Coronary artery (tissue), 2 donors: ENCODE measurements around the gene BRME1.

Source experiments
- DNase-seq: peaks from one replicate; pipeline ENCODE4 v3.0.0-alpha.2; 2017; ENCODE audit warnings: low spot score
- H3K27ac ChIP-seq, 2 donors: fragments of 200-600 bp; sonication (generic); one replicate each; pipeline ENCODE4 v1.5.1; 2016 to 2019
- H3K4me3 ChIP-seq: fragments of 200-600 bp; sonication (generic); 2 replicates; pipeline ENCODE4 v1.5.1; 2016; ENCODE audit warnings: mild to moderate bottlenecking, moderate library complexity
- TF ChIP-seq, protein P1 (sequence below): fragments of 200-600 bp; sonication (generic); IDR thresholded peaks from one replicate; pipeline ENCODE4 v1.5.1; 2019; ENCODE audit warnings: antibody characterized with exemption

BRME1 gene

DNA sequence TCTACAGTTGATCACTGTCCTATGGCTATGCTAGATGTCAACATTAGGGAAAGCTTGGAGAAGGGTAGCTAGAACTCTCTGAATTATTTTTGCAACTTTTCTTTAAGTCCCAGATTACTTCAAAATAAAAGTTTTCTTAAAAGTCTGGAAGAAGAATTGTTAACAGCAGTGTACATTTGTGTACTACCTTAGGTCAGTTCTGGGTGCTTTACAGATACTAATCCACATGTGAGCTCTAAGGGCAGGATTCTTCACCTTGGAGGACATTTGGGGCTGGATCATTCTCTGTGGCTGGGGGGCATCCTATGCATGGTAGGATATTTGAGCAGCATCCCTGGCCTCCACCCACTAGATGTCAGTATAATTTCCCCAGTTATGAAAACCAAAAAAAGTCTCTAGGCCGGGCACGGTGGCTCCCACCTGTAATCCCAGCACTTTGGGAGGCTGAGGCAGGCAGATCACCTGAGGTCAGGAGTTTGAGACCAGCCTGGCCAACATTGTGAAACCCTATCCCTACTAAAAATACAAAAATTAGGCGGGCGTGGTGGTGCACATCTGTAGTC is 2.8 kb downstream of the BRME1 start:
- DNase-seq: no peak
- TF ChIP-seq, protein P1, sequence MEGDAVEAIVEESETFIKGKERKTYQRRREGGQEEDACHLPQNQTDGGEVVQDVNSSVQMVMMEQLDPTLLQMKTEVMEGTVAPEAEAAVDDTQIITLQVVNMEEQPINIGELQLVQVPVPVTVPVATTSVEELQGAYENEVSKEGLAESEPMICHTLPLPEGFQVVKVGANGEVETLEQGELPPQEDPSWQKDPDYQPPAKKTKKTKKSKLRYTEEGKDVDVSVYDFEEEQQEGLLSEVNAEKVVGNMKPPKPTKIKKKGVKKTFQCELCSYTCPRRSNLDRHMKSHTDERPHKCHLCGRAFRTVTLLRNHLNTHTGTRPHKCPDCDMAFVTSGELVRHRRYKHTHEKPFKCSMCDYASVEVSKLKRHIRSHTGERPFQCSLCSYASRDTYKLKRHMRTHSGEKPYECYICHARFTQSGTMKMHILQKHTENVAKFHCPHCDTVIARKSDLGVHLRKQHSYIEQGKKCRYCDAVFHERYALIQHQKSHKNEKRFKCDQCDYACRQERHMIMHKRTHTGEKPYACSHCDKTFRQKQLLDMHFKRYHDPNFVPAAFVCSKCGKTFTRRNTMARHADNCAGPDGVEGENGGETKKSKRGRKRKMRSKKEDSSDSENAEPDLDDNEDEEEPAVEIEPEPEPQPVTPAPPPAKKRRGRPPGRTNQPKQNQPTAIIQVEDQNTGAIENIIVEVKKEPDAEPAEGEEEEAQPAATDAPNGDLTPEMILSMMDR: no peak
- Histone ChIP-seq H3K4me3 (no peak overlapping the region), H3K27ac (no peak overlapping the region)

DNA sequence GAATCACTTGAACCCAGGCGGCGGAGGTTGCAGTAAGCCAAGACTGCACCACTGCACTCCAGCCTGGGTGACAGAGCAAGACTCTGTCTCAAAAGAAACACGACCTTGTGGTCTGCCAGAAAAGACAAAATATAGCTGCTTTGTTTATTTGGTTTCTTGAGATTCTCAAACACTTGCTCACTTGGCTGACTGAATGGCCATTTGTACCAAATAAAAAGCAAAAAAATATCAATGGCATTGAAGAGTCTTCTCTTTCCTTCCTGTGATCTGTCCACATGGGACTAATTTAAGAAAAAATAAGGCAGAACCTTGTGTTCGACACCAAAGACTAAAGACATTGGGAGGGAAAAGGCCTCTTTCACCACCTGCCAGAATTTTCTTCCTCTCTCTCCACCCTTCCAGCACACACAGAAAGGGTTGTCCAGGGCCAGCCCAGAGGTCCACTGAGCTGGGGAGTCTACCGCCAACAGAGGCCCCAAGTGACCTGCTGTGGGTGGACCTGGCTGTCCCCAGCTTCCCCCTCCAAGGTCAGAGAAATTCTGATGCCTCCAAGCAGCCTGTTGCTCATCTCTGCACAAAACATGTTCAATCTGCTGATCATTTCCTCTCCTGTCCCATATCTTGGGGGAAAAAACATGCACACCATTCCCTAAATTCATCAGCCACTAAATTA is 5.9 kb downstream of the BRME1 start:
- DNase-seq: no peak
- TF ChIP-seq, protein P1: no peak

DNA sequence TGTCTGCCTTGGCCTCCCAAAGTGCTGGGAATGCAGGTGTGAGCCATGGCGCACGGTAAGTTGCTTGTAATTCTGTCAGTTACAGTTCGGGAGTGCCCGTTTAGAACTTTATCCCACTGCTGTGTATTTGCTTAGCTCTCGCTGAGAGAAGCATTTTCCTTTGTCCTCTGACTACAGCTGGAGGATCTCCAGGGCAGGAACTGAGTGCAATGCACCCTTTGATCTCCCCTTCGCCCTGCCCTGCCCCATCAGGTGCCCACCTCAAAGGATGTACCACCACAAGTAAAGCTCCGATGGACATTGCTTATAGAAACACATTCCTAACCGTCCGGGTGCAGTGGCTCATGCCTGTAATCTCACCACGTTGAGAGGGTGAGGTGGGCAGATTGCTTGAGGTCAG is 6.5 kb downstream of the BRME1 start:
- no peak overlapping the region for H3K27ac ChIP-seq
- no peak for DNase-seq
- TF ChIP-seq, protein P1: no peak
- H3K4me3 ChIP-seq: no peak overlapping the region

More for the DNA sequence above, 5.9 kb downstream of the BRME1 start:
- no peak overlapping the region for H3K27ac ChIP-seq
- H3K4me3 ChIP-seq: no peak overlapping the region

DNA sequence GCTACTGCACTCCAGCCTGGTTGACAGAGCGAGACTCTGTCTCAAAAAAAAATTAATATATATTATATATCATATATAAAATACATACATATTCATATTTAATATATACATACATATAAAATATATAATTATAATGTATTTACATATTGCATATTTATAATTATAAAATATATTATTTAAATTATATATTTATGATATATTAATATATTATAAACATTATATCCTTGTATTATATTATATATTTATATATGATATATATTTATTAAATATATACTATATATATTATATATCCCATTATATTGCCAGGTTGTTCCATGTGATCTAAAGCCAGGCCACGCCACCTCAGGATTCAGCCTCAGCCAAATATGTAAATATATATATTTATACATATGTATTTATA is 9.7 kb downstream of the BRME1 start:
- TF ChIP-seq, protein P1: no peak
- H3K27ac ChIP-seq: no peak overlapping the region
- no peak overlapping the region for H3K4me3 ChIP-seq
- DNase-seq: no peak

DNA sequence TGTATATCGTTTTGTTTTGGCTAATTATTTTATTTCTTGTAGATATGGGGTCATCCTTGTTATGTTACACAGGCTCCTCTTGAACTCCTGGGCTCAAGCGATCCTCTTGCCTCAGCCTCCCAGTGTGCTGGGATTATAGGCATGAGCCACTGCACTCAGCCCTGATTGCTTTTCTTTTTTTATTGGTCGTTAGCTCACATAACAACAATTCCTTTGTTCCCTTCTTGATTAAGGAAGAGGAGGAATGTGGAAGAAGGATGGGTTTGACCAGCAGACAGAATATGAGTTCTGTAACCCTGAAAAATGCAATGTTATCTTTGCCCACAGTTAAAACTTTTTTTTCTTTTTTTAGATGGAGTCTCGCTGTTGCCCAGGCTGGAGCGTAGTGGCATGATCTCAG is 11.4 kb downstream of the BRME1 start:
- Histone ChIP-seq H3K27ac (no peak overlapping the region), H3K4me3 (no peak overlapping the region)
- TF ChIP-seq, protein P1: no peak
- DNase-seq: no peak

DNA sequence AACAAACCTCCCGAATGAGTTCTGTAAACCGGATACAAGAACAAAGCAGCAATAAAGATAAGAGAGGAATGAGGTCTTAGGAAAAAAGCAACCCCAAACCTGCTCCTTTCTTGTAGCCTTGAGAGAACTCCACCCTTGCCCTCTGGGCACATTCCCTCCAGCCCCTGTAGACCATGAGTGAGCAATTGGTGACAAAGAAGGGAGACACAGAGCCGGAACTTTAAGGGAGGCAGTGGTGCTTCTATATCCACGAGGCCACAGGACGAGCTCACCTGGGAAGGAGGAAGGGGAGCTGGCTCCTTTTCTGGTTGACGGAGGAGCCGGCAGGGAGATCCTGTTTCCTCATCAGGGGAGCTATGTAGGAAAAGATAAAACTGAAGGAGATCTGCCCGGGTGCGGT is 13.0 kb downstream of the BRME1 start:
- Histone ChIP-seq H3K4me3 (no peak overlapping the region), H3K27ac (no peak overlapping the region)
- DNase-seq: no peak
- TF ChIP-seq, protein P1: no peak

DNA sequence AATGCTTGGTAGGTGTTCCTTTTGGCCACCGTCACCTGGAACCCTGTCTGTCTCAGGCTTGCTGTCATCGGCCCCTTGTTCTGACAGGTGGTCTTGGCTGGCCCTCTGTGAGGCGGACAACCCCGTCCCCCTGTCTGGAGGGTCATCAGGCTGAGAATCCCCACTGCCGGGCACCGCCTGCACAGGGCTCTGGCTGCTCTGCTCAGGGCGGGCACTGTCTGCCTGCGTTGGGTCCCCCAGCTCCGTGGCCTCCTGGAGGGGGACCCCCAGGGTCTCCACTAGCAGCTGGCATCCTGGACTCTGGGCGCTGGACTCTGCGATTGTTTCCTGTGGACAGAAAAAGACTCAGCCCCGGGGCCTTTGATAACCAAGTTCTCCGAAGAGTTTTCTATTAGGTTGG is 15.8 kb downstream of the BRME1 start:
- Histone ChIP-seq H3K4me3 (no peak overlapping the region), H3K27ac (no peak overlapping the region)
- TF ChIP-seq, protein P1: no peak
- DNase-seq: no peak
